Fibroblast of pulmonary artery (primary cell): ENCODE results near the gene PTCHD1.

Experiments used
- DNase-seq: peaks from one replicate; pipeline ENCODE4 v3.0.0-alpha.2; 2010; ENCODE audit warnings: low read depth
- H3K4me3 ChIP-seq: replicated peaks from 2 replicates; pipeline ENCODE4 v1.5.1; 2011; ENCODE audit warnings: low read depth, mild to moderate bottlenecking, control low read depth, low read length, moderate library complexity
- TF ChIP-seq, protein P1 (sequence below): IDR thresholded peaks from 2 replicates; pipeline ENCODE4 v1.5.1; 2011; ENCODE audit warnings: mild to moderate bottlenecking, control low read depth, low read length, inconsistent platforms; ENCODE audit errors: missing control alignments

Gene PTCHD1

DNA sequence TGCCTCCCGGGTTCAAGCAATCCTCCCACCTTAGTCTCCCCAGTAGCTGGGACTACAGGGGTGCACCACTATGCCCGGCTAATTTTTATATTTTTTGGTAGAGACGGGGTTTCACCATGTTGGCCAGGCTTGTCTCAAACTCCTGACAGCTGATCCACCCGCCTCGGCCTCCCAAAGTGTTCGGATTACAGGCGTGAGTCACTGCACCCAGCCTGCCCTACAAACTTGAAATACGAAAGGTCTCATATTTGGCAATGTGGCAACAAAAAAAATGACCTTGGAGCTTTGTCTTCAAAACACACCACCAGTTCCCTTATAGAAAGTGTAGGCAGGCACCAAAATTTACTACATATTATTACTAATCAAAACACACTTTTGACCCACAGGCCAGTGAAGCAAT lies 22.9 kb upstream of the PTCHD1 start:
- no peak overlapping the region for H3K4me3 ChIP-seq
- no peak for DNase-seq
- TF ChIP-seq, protein P1, sequence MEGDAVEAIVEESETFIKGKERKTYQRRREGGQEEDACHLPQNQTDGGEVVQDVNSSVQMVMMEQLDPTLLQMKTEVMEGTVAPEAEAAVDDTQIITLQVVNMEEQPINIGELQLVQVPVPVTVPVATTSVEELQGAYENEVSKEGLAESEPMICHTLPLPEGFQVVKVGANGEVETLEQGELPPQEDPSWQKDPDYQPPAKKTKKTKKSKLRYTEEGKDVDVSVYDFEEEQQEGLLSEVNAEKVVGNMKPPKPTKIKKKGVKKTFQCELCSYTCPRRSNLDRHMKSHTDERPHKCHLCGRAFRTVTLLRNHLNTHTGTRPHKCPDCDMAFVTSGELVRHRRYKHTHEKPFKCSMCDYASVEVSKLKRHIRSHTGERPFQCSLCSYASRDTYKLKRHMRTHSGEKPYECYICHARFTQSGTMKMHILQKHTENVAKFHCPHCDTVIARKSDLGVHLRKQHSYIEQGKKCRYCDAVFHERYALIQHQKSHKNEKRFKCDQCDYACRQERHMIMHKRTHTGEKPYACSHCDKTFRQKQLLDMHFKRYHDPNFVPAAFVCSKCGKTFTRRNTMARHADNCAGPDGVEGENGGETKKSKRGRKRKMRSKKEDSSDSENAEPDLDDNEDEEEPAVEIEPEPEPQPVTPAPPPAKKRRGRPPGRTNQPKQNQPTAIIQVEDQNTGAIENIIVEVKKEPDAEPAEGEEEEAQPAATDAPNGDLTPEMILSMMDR = no peak

DNA sequence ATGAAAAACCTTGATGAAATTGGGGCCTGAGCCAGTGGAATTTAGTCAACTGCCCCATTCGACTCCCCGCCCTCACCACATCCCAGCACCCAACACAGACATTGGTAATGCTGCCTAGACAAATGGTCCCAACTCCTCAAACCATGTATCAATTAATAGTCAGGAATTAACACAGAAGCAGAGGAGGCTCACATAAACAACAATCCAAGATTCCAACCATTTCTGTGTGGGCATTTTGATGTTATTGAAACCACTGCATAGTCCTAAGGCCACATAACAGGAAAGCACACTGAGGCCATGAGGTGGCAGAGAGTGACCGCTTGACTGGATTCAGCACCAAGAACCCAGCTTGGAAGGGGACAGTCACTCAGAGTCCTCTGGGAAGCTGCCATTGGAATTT lies 22.5 kb upstream of the PTCHD1 start:
- TF ChIP-seq, protein P1 = no peak

DNA sequence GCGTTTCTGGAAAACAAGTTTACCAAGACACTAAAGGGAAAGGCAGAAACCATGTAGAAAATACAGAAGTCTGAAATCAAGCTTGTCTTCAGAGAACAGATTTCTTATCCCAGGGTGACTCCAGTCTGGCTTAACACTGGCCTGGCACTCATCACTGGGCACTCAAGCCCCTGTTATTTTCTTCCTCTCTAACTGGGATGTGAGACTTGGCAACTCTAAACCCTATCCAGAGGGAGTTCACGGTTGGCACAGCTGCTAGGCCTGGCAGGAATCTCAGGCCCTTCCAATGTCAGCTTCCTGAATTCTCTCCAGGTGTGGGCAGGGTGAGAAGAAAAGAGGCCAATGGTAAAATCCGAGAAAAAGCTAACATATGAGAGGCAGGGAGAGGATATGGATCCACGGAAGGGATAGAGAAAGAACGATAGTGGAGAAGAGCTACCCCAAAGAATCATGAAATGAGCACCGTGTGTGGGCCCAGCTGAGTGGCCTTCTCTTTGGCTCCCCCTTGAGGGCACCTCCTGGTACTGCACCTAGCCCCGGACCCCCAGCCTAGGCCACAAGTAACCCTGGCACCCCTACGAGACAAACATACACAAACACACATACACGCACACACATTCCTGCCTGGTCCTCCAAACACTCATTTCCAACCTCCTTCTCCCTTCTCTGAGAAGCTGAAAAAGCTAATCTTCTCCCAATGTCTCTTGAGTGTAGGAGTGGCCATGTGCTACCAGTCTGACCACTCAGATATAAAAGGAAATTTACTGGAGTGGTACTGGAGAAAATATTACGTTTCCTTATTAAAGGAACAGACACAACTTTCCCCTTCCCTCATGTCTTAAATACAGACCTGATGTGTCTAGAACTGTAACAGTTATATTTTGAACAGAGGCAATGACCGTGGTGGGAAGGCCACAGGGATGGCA lies 16.6 kb upstream of the PTCHD1 start:
- TF ChIP-seq, protein P1 = peak; percentile 62
- H3K4me3 ChIP-seq = no peak overlapping the region
- peak; percentile 8 for DNase-seq

More for the DNA sequence above, 22.5 kb upstream of the PTCHD1 start:
- no peak for DNase-seq
- H3K4me3 ChIP-seq = no peak overlapping the region

DNA sequence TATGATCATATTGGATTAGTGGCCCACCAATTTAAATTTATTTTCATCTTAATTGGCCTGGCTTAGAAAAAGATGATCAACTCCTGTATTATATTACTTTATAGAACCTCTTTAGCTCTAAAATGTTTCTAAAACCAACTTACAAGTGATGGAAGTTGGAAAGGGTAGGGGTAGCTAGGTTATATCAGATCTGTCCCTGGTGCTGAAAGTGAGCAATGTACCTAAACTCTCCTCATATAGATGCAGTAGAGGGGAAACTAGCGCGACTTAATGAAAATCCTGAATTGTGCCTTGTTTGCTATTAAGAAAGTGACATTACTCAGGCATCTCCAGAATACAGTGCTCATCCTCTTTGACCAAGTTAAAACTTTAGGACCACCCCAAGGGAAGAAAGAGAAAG lies 7.5 kb upstream of the PTCHD1 start:
- TF ChIP-seq, protein P1 = no peak
- peak; percentile 1 for DNase-seq
- H3K4me3 ChIP-seq = no peak overlapping the region

DNA sequence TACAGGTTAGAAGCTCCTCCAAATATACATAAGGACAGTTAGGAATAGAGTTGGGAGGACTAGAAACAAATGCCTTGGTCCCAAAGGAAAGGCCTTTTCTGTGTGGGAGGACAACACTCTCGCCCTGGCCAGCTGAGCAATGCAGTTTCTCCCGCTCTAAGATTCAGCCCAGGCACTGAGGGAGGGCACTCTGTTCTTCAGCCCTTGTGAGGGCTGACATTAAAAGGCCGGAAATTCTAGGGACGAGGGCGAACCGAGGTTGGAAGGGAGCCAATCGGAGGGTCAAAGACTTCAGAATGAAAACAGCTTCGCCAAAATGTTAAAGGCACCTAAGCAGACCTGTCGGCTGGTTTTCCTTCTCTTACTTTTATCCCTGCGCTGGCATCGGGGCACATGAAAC lies 2.9 kb upstream of the PTCHD1 start:
- TF ChIP-seq, protein P1 = no peak
- H3K4me3 ChIP-seq = no peak overlapping the region

DNA sequence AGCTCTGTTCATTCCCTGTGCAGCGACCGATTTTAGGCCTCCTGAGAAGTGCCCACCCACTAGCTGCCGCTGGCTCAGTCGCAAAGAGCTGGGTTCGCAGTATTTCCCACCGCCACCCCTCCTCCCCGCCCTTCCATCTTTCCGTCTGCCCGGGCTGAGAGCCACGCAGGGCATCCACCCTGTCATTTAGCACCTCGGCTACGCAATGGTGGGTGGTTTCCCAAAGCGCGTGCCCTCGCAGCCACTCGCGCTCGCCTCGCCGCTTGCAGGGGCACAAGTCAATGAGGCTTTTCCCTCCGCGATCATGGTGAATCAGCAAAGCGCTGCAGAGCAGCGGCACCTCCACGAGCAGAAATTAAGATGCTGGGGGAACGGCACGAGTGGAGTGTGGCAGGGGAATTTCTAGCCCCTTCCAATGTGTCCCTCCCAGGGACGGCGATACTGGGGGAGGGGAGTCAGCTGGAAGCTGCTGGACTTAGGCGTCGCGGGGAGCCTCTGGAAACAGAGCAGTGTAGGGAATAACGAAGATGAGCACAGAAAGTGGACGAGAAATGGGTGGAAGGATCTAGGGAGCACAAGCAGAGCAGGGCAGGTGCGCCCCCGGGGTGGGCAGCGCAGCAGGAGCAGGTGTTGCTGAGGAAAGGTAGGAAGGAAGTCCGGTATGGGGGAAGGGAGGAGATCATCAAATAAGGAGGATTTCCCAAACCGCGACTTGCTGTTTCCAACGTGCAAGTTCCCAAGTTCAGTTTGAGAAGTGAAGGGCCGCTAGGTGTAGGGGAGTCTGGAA lies 2.4 kb upstream of the PTCHD1 start:
- no peak for DNase-seq
- TF ChIP-seq, protein P1 = no peak
- no peak overlapping the region for H3K4me3 ChIP-seq

More for the DNA sequence above, 2.9 kb upstream of the PTCHD1 start:
- DNase-seq = no peak
